Measurements from ENCODE around the gene CSMD2. TPM values are rescaled to one million over a fixed set of nuclear protein-coding genes. Genes with fewer than 3 reads are reported as not detected.

CSMD2 gene
- total and polyA plus RNA-seq, 2 donors (not counting 1 experiment from before 2014, with no cell fraction given), result 2.2 to 7.6 TPM

- no peaks in the 10 kb centered on the region for H3K4me1 ChIP-seq (ENCODE audit: control insufficient read depth, extremely low read depth, insufficient read depth, low read length)
- TF ChIP-seq CTCF (conservative IDR thresholded peaks at IDR 0.05 in 1 of 2, IDR thresholded peaks at IDR 0.05 in 1 of 2; ENCODE audit: low read depth in 1 of 2, low read length in 2 of 2), result no peak
- TF ChIP-seq EZH2 (IDR thresholded peaks at IDR 0.05; ENCODE audit: low read length, missing control alignments), result no peak
- H3K9ac ChIP-seq (ENCODE audit: insufficient read depth, low read length), result no peak overlapping the region
- H3K36me3 ChIP-seq (ENCODE audit: control insufficient read depth, insufficient read depth, low read length), result no peaks in the 10 kb centered on the region
- H3K79me2 ChIP-seq (ENCODE audit: control insufficient read depth, insufficient read depth, low read length), result no peaks in the 10 kb centered on the region
- no peaks in the 10 kb centered on the region for H4K20me1 ChIP-seq (ENCODE audit: control insufficient read depth, extremely low read depth, insufficient read depth, low read length)
- no peak for DNase-seq (ENCODE audit: low read depth in 2 of 2)
- no peaks in the 10 kb centered on the region for H3K27me3 ChIP-seq (ENCODE audit: control insufficient read depth, insufficient read depth, low read length)
- no peaks in the 10 kb centered on the region for H3K9me3 ChIP-seq (ENCODE audit: control insufficient read depth, insufficient read depth, low read depth, low read length)
- H3K27ac ChIP-seq (ENCODE audit: insufficient read depth, low read length), result no peak overlapping the region
- no peak overlapping the region for H3K4me3 ChIP-seq (replicated peaks in 1 of 4; ENCODE audit: control extremely low read depth in 1 of 4, insufficient read depth in 1 of 4, low read depth in 3 of 4, low read length in 4 of 4)
- H2AFZ ChIP-seq (ENCODE audit: low read length), result no peak overlapping the region
- H3K4me2 ChIP-seq (ENCODE audit: extremely low read depth, insufficient read depth, low read length), result no peak overlapping the region
Observed at GRCh38 chr1:33932871-33933270, 232.2 kb downstream of the CSMD2 start.

- Histone ChIP-seq H3K27ac (ENCODE audit: insufficient read depth, low read length) (no peak overlapping the region), H3K9ac (ENCODE audit: insufficient read depth, low read length) (no peak overlapping the region), H4K20me1 (ENCODE audit: control insufficient read depth, extremely low read depth, insufficient read depth, low read length) (no peaks in the 10 kb centered on the region), H2AFZ (ENCODE audit: low read length) (no peak overlapping the region), H3K4me1 (ENCODE audit: control insufficient read depth, extremely low read depth, insufficient read depth, low read length) (peaks cover 3% of the 10 kb centered on the region), H3K4me2 (ENCODE audit: extremely low read depth, insufficient read depth, low read length) (no peak overlapping the region), H3K36me3 (ENCODE audit: control insufficient read depth, insufficient read depth, low read length) (no peaks in the 10 kb centered on the region), H3K9me3 (ENCODE audit: control insufficient read depth, insufficient read depth, low read depth, low read length) (no peaks in the 10 kb centered on the region), H3K27me3 (ENCODE audit: control insufficient read depth, insufficient read depth, low read length) (no peaks in the 10 kb centered on the region), H3K79me2 (ENCODE audit: control insufficient read depth, insufficient read depth, low read length) (no peaks in the 10 kb centered on the region), H3K4me3 (replicated peaks in 1 of 4; ENCODE audit: control extremely low read depth in 1 of 4, insufficient read depth in 1 of 4, low read depth in 3 of 4, low read length in 4 of 4) (no peak overlapping the region)
- DNase-seq (ENCODE audit: low read depth in 2 of 2), result no peak
- TF ChIP-seq EZH2 (IDR thresholded peaks at IDR 0.05; ENCODE audit: low read length, missing control alignments) (no peak), CTCF (conservative IDR thresholded peaks at IDR 0.05 in 1 of 2, IDR thresholded peaks at IDR 0.05 in 1 of 2; ENCODE audit: low read depth in 1 of 2, low read length in 2 of 2) (no peak)
Observed at GRCh38 chr1:33931111-33931475, 233.9 kb downstream of the CSMD2 start.

GRCh38 chr1:33930346-33931110 lies 234.5 kb downstream of the CSMD2 start:
- Histone ChIP-seq H3K4me1 (ENCODE audit: control insufficient read depth, extremely low read depth, insufficient read depth, low read length) (peaks cover 4% of the 10 kb centered on the region), H3K27ac (ENCODE audit: insufficient read depth, low read length) (no peak overlapping the region), H2AFZ (ENCODE audit: low read length) (no peak overlapping the region), H3K4me2 (ENCODE audit: extremely low read depth, insufficient read depth, low read length) (no peak overlapping the region), H3K4me3 (replicated peaks in 1 of 4; ENCODE audit: control extremely low read depth in 1 of 4, insufficient read depth in 1 of 4, low read depth in 3 of 4, low read length in 4 of 4) (no peak overlapping the region), H3K79me2 (ENCODE audit: control insufficient read depth, insufficient read depth, low read length) (no peaks in the 10 kb centered on the region), H3K36me3 (ENCODE audit: control insufficient read depth, insufficient read depth, low read length) (no peaks in the 10 kb centered on the region), H3K9me3 (ENCODE audit: control insufficient read depth, insufficient read depth, low read depth, low read length) (no peaks in the 10 kb centered on the region), H4K20me1 (ENCODE audit: control insufficient read depth, extremely low read depth, insufficient read depth, low read length) (no peaks in the 10 kb centered on the region), H3K9ac (ENCODE audit: insufficient read depth, low read length) (no peak overlapping the region), H3K27me3 (ENCODE audit: control insufficient read depth, insufficient read depth, low read length) (no peaks in the 10 kb centered on the region)
- TF ChIP-seq EZH2 (IDR thresholded peaks at IDR 0.05; ENCODE audit: low read length, missing control alignments) (no peak), CTCF (conservative IDR thresholded peaks at IDR 0.05 in 1 of 2, IDR thresholded peaks at IDR 0.05 in 1 of 2; ENCODE audit: low read depth in 1 of 2, low read length in 2 of 2) (no peak)
- no peak for DNase-seq (ENCODE audit: low read depth in 2 of 2)
